Body of pancreas (tissue), 4 donors: ENCODE measurements around the gene NOS1. TPM values are rescaled to one million over a fixed set of nuclear protein-coding genes. Genes with fewer than 3 reads are reported as not detected.
A peak's percentile ranks its signal among the peaks of the same experiment; 100 is the strongest.

Experiments used
- ATAC-seq: fragments of 150-250 bp; one replicate; pipeline ENCODE4 v1.9.1; 2016
- DNase-seq, 4 donors: peaks; one replicate each; pipeline ENCODE4 v3.0.0-alpha.2; 2019
- H3K27ac ChIP-seq, 4 donors: fragments of 200-600 bp; sonication (generic); 1 replicate in 3 of 4; 2 replicates in 1 of 4; pipeline versions ENCODE4 v1.5.1 to v1.6.1; 2016 to 2019; ENCODE audit warnings: mild to moderate bottlenecking in 1 of 4, mixed read lengths in 1 of 4, moderate library complexity in 1 of 4
- H3K27me3 ChIP-seq, 2 donors: fragments of 200-600 bp; sonication (generic); one replicate each; pipeline ENCODE4 v1.6.0; 2016; ENCODE audit warnings: mild to moderate bottlenecking in 1 of 2
- H3K36me3 ChIP-seq, 2 donors: fragments of 200-600 bp; sonication (generic); replicated peaks in 1 of 2; 2 replicates each; pipeline ENCODE4 v1.5.1; 2016; ENCODE audit warnings: low read depth in 2 of 2; ENCODE audit not compliant: insufficient read depth in 1 of 2
- H3K4me1 ChIP-seq: fragments of 200-600 bp; sonication (generic); one replicate; pipeline ENCODE4 v1.6.0; 2016
- H3K4me3 ChIP-seq, 2 donors: fragments of 200-600 bp; sonication (generic); 1 replicate in 1 of 2; 2 replicates in 1 of 2; pipeline ENCODE4 v1.5.1; 2016 to 2019
- H3K9me3 ChIP-seq, 3 donors: fragments of 200-600 bp; sonication (generic); 1 replicate in 2 of 3; 2 replicates in 1 of 3; pipeline ENCODE4 v1.5.1; 2016
- CTCF ChIP-seq, 7 experiments: fragments of 450-650 bp in 4 of 7; fragments of 200-600 bp in 3 of 7; sonication (generic) in 3 of 7; IDR thresholded peaks; one replicate each; pipeline ENCODE4 v1.5.1; 2016 to 2019; ENCODE audit warnings: antibody characterized with exemption in 7 of 7
- POLR2A ChIP-seq, 3 donors: fragments of 450-650 bp; IDR thresholded peaks; one replicate each; pipeline ENCODE4 v1.6.1; 2016; ENCODE audit warnings: antibody characterized with exemption in 3 of 3, mild to moderate bottlenecking in 2 of 3
- WGBS, 2 donors: methylation state at CpG; one replicate each; pipeline ENCODE4 v1.1.5; 2017; 5-methylcytosine and 5-hydroxymethylcytosine counted together
- intact Hi-C: fragments of 100-400 bp; cut with DNase I; formaldehyde crosslinking; loops from one replicate; pipeline ENCODE4 v1.15.1; 2023
- total RNA-seq, 2 donors: library from RNA; depleted of rRNA; stranded (reverse); fragments of >200 nt; gene quantifications; one replicate each; pipeline ENCODE4 v1.1.0, GENCODE V29; 2016

The NOS1 gene
- total RNA-seq, 2 donors from 2014 or later: 0.78 to 12.9 TPM

- no peak for ATAC-seq
- no peak overlapping the region for H3K4me3 ChIP-seq
- 86 to 92% methylated on average over 2 of the region's 2 CpGs for WGBS, 2 donors
- no peak for TF ChIP-seq POLR2A (IDR thresholded peaks at IDR 0.05)
- TF ChIP-seq CTCF (IDR thresholded peaks at IDR 0.05): no peak
- peaks cover 0 to 19% of the 10 kb centered on the region in 2 donors for H3K36me3 ChIP-seq
- H3K27ac ChIP-seq: no peak overlapping the region
- H3K27me3 ChIP-seq: no peaks in the 10 kb centered on the region
- intact Hi-C loops: no loop called here
- no peaks in the 10 kb centered on the region for H3K4me1 ChIP-seq
- no peaks in the 10 kb centered on the region for H3K9me3 ChIP-seq
- DNase-seq: no peak
Measured at GRCh38 chr12:117178745-117179144, 182.7 kb downstream of the NOS1 start.

GRCh38 chr12:117178301-117178700, 183.1 kb downstream of the NOS1 start:
- Histone ChIP-seq H3K27me3 (no peaks in the 10 kb centered on the region), H3K4me3 (no peak overlapping the region), H3K4me1 (no peaks in the 10 kb centered on the region), H3K36me3 (peaks cover 0 to 19% of the 10 kb centered on the region in 2 donors), H3K27ac (no peak overlapping the region), H3K9me3 (no peaks in the 10 kb centered on the region)
- no peak for DNase-seq
- WGBS, 2 donors: 87 to 96% methylated on average over 10 of the region's 10 CpGs
- intact Hi-C loops: no loop called here
- TF ChIP-seq POLR2A (IDR thresholded peaks at IDR 0.05) (no peak), CTCF (IDR thresholded peaks at IDR 0.05) (no peak)
- no peak for ATAC-seq

GRCh38 chr12:117172168-117172567, 189.3 kb downstream of the NOS1 start:
- H3K36me3 ChIP-seq: peaks cover 0 to 19% of the 10 kb centered on the region in 2 donors
- ATAC-seq: no peak
- intact Hi-C loops: no loop called here
- DNase-seq: no peak
- no peaks in the 10 kb centered on the region for H3K27me3 ChIP-seq
- peak overlapping the region in 2 of 4 donors; percentile 44 to 51 for H3K27ac ChIP-seq
- no peak for TF ChIP-seq POLR2A (IDR thresholded peaks at IDR 0.05)
- no peak for TF ChIP-seq CTCF (IDR thresholded peaks at IDR 0.05)
- WGBS, 2 donors: 96% methylated on average over 3 of the region's 3 CpGs
- H3K9me3 ChIP-seq: no peaks in the 10 kb centered on the region
- no peak overlapping the region for H3K4me3 ChIP-seq
- H3K4me1 ChIP-seq: peaks cover 6% of the 10 kb centered on the region

- TF ChIP-seq POLR2A (IDR thresholded peaks at IDR 0.05) (no peak), CTCF (IDR thresholded peaks at IDR 0.05) (no peak)
- Histone ChIP-seq H3K4me3 (no peak overlapping the region), H3K27me3 (no peaks in the 10 kb centered on the region), H3K27ac (peak overlapping the region in 2 of 4 donors; percentile 44 to 51), H3K4me1 (peaks cover 6% of the 10 kb centered on the region), H3K36me3 (peaks cover 0 to 22% of the 10 kb centered on the region in 2 donors), H3K9me3 (no peaks in the 10 kb centered on the region)
- DNase-seq (no peak), ATAC-seq (peak; percentile 58)
- WGBS, 2 donors: 69 to 75% methylated on average over 2 of the region's 2 CpGs
- intact Hi-C loops: no loop called here
Measured at GRCh38 chr12:117171499-117172162, 189.8 kb downstream of the NOS1 start.

- no peak for TF ChIP-seq CTCF (IDR thresholded peaks at IDR 0.05)
- no peak for TF ChIP-seq POLR2A (IDR thresholded peaks at IDR 0.05)
- WGBS, 2 donors: 86 to 98% methylated on average over 3 of the region's 3 CpGs
- Histone ChIP-seq H3K36me3 (peaks cover 0 to 24% of the 10 kb centered on the region in 2 donors), H3K4me1 (peaks cover 20% of the 10 kb centered on the region), H3K27ac (no peak overlapping the region), H3K9me3 (no peaks in the 10 kb centered on the region), H3K27me3 (no peaks in the 10 kb centered on the region), H3K4me3 (no peak overlapping the region)
- ATAC-seq: no peak
- no peak for DNase-seq
- intact Hi-C loops: no loop called here
Measured at GRCh38 chr12:117169548-117169947, 191.9 kb downstream of the NOS1 start.
